GM23338 (cell line): Measurements from ENCODE around the gene NLRP7. TPM values are rescaled to one million over a fixed set of nuclear protein-coding genes. Genes with fewer than 3 reads are reported as not detected.

ENCODE experiments used
- ATAC-seq: fragments of 200-7000 bp; cut with Tn5 transposase; 3 replicates; pipeline ENCODE4 v1.9.1; 2020
- DNase-seq: peaks from one replicate; pipeline ENCODE4 v3.0.0-alpha.2; 2015; ENCODE audit warnings: low spot score
- H2AFZ ChIP-seq: fragments of 200-600 bp; sonication (generic); 2 replicates; pipeline ENCODE4 v1.8.0; 2016; ENCODE audit warnings: antibody characterized with exemption, mild to moderate bottlenecking, moderate library complexity
- H3F3A ChIP-seq: fragments of 200-600 bp; sonication (generic); replicated peaks from 2 replicates; pipeline ENCODE4 v1.8.0; 2017; ENCODE audit warnings: antibody characterized with exemption, mixed run types, low read depth
- H3K27ac ChIP-seq: fragments of 200-600 bp; sonication (generic); 2 replicates; pipeline ENCODE4 v1.6.1; 2016; ENCODE audit warnings: low read depth
- H3K27me3 ChIP-seq: fragments of 200-600 bp; sonication (generic); 2 replicates; pipeline ENCODE4 v1.8.0; 2016; ENCODE audit warnings: mild to moderate bottlenecking, mixed run types, moderate library complexity; ENCODE audit not compliant: insufficient read depth
- H3K36me3 ChIP-seq: fragments of 200-600 bp; sonication (generic); 2 replicates; pipeline ENCODE4 v1.8.0; 2016; ENCODE audit warnings: mild to moderate bottlenecking; ENCODE audit not compliant: insufficient read depth
- H3K4me1 ChIP-seq: fragments of 200-600 bp; sonication (generic); 2 replicates; pipeline ENCODE4 v1.8.0; 2016; ENCODE audit warnings: mild to moderate bottlenecking, moderate library complexity; ENCODE audit not compliant: insufficient read depth
- H3K4me2 ChIP-seq: fragments of 200-600 bp; sonication (generic); 2 replicates; pipeline ENCODE4 v1.7.1; 2017; ENCODE audit warnings: mixed run types
- H3K4me3 ChIP-seq: fragments of 200-600 bp; sonication (generic); 2 replicates; pipeline ENCODE4 v1.6.1; 2016; ENCODE audit warnings: mixed run types
- H3K79me2 ChIP-seq: fragments of 200-600 bp; sonication (generic); replicated peaks from 2 replicates; pipeline ENCODE4 v1.8.0; 2017; ENCODE audit warnings: mild to moderate bottlenecking; ENCODE audit not compliant: insufficient read depth
- H3K9me2 ChIP-seq: fragments of 200-600 bp; sonication (generic); 2 replicates; pipeline ENCODE4 v1.8.0; 2017; ENCODE audit not compliant: insufficient read depth
- H4K20me1 ChIP-seq: fragments of 200-600 bp; sonication (generic); replicated peaks from 2 replicates; pipeline ENCODE4 v1.8.0; 2017; ENCODE audit warnings: mild to moderate bottlenecking; ENCODE audit not compliant: insufficient read depth
- H3K27ac Mint-ChIP-seq: 2 replicates; pipeline ENCODE4 v1.8.0; 2020; ENCODE audit warnings: inconsistent platforms, mild to moderate bottlenecking, moderate library complexity, mixed read lengths
- H3K27me3 Mint-ChIP-seq: 3 replicates; pipeline ENCODE4 v1.8.0; 2022; ENCODE audit warnings: low read depth, mild to moderate bottlenecking, moderate library complexity, mixed read lengths, inconsistent platforms; ENCODE audit not compliant: insufficient read depth, poor library complexity
- H3K36me3 Mint-ChIP-seq: 3 replicates; pipeline ENCODE4 v1.8.0; 2021; ENCODE audit warnings: low read depth, mild to moderate bottlenecking, inconsistent platforms, moderate library complexity, mixed read lengths
- H3K4me1 Mint-ChIP-seq: 3 replicates; pipeline ENCODE4 v1.8.0; 2020; ENCODE audit warnings: mild to moderate bottlenecking, inconsistent platforms, mixed read lengths
- H3K4me3 Mint-ChIP-seq: 3 replicates; pipeline ENCODE4 v1.8.0; 2021; ENCODE audit warnings: moderate library complexity, mild to moderate bottlenecking, inconsistent platforms, mixed read lengths
- H3K9me3 Mint-ChIP-seq: 3 replicates; pipeline ENCODE4 v1.8.0; 2020; ENCODE audit warnings: moderate library complexity, mild to moderate bottlenecking, inconsistent platforms, mixed read lengths
- CTCF ChIP-seq, 2 experiments: fragments of 200-600 bp in 1 of 2; sonication (generic) in 1 of 2; conservative IDR thresholded peaks; 2 replicates each; pipeline versions ENCODE4 v1.5.1 to v1.6.1; 2016 to 2017; ENCODE audit warnings: antibody characterized with exemption in 2 of 2, low read depth in 2 of 2, mild to moderate bottlenecking in 2 of 2, moderate library complexity in 1 of 2
- EZH2 ChIP-seq: fragments of 200-600 bp; sonication (generic); IDR thresholded peaks from one replicate; pipeline ENCODE4 v1.8.0; 2017; ENCODE audit warnings: antibody characterized with exemption, mild to moderate bottlenecking, low read depth; ENCODE audit not compliant: unreplicated experiment
- EZH2phosphoT487 ChIP-seq: fragments of 200-600 bp; sonication (generic); IDR thresholded peaks from one replicate; pipeline ENCODE4 v1.8.1; 2018; ENCODE audit warnings: antibody characterized with exemption; ENCODE audit not compliant: unreplicated experiment
- JUNB ChIP-seq: IDR thresholded peaks from one replicate; pipeline ENCODE4 v1.6.1; 2016; ENCODE audit warnings: antibody characterized with exemption; ENCODE audit not compliant: unreplicated experiment
- STAT1 ChIP-seq: IDR thresholded peaks from one replicate; pipeline ENCODE4 v1.6.1; 2016; ENCODE audit warnings: antibody characterized with exemption; ENCODE audit not compliant: unreplicated experiment
- ZNF114 ChIP-seq: fragments of 250-450 bp; sonication (Bioruptor Pico); IDR thresholded peaks from 2 replicates; pipeline ENCODE4 v1.5.0; 2020; ENCODE audit warnings: mild to moderate bottlenecking, moderate library complexity
- ZNF331 ChIP-seq: fragments of 250-450 bp; sonication (Bioruptor Pico); IDR thresholded peaks from 2 replicates; pipeline ENCODE4 v1.5.0; 2020; ENCODE audit warnings: low read depth, mild to moderate bottlenecking, moderate library complexity
- ZNF462 ChIP-seq: fragments of 250-450 bp; sonication (Bioruptor Pico); IDR thresholded peaks from 2 replicates; pipeline ENCODE4 v1.5.0; 2020; ENCODE audit warnings: mild to moderate bottlenecking, moderate library complexity
- polyA plus RNA-seq: library from polyadenylated mRNA; unstranded; fragments of >200 nt; fragmentation: Nextera tagmentation; extraction: Ambion mirVana; gene quantifications from 2 replicates; pipeline ENCODE4 v1.2.1, GENCODE V29; 2016
- total RNA-seq: library from RNA; depleted of rRNA; stranded (reverse); fragments of >200 nt; shearing (Covaris generic); gene quantifications from 2 replicates; pipeline ENCODE4 v1.2.3, GENCODE V29; 2014
- TF ChIP-seq, protein P1 (sequence below): IDR thresholded peaks from one replicate; pipeline ENCODE4 v1.6.1; 2018; ENCODE audit warnings: antibody characterized with exemption; ENCODE audit not compliant: unreplicated experiment

The NLRP7 gene
- total and polyA plus RNA-seq, 2 experiments from 2014 or later = 1.2 to 2.2 TPM

DNA sequence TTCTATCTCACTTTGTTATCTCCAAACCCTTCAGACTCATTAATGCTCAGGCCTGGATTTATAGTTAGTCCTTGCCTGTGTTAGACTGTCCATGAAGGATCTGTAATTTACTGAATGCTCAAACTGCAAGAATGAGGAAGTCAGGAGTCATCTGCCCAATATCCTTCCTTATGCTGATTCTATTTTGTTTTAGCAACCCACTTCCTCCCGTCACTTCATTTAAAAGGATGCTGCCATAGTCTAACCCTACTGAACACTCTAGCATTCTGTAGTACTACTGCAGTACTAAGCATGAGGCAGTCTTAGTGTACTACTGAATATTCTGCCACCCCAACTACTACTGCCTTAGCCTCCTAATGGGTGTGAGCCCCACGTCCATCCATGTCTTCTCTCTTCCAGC is 71.8 kb downstream of the NLRP7 start (continued):
- no peak for TF ChIP-seq ZNF331 (CRISPR knock-in tag)
- no peak for TF ChIP-seq ZNF114 (CRISPR knock-in tag)
- TF ChIP-seq, protein P1, sequence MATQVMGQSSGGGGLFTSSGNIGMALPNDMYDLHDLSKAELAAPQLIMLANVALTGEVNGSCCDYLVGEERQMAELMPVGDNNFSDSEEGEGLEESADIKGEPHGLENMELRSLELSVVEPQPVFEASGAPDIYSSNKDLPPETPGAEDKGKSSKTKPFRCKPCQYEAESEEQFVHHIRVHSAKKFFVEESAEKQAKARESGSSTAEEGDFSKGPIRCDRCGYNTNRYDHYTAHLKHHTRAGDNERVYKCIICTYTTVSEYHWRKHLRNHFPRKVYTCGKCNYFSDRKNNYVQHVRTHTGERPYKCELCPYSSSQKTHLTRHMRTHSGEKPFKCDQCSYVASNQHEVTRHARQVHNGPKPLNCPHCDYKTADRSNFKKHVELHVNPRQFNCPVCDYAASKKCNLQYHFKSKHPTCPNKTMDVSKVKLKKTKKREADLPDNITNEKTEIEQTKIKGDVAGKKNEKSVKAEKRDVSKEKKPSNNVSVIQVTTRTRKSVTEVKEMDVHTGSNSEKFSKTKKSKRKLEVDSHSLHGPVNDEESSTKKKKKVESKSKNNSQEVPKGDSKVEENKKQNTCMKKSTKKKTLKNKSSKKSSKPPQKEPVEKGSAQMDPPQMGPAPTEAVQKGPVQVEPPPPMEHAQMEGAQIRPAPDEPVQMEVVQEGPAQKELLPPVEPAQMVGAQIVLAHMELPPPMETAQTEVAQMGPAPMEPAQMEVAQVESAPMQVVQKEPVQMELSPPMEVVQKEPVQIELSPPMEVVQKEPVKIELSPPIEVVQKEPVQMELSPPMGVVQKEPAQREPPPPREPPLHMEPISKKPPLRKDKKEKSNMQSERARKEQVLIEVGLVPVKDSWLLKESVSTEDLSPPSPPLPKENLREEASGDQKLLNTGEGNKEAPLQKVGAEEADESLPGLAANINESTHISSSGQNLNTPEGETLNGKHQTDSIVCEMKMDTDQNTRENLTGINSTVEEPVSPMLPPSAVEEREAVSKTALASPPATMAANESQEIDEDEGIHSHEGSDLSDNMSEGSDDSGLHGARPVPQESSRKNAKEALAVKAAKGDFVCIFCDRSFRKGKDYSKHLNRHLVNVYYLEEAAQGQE = no peak
- no peak for TF ChIP-seq EZH2phosphoT487
- TF ChIP-seq EZH2 = no peak

GRCh38 chr19:54873990-54874389 is 73.3 kb downstream of the NLRP7 start, which contains the start of gene FCAR:
FCAR (plus strand) TSS chr19:54874235; CDS start chr19:54874290, 55 bp downstream.
- no peaks in the 10 kb centered on the region for H3K4me1 Mint-ChIP-seq
- H3K4me3 ChIP-seq = no peak within 1 kb of the TSS
- no peak within 1 kb of the TSS for H3K4me2 ChIP-seq
- DNase-seq (no peak), ATAC-seq (no peak)
- H3K27me3 Mint-ChIP-seq = no peaks in the 10 kb centered on the region
- H2AFZ ChIP-seq = no peak within 1 kb of the TSS
- H3K9me3 Mint-ChIP-seq = peaks cover 76% of the 10 kb centered on the region
- H3K27me3 ChIP-seq = no peaks in the 10 kb centered on the region
- no peaks in the 10 kb centered on the region for H3K36me3 ChIP-seq
- H3K27ac ChIP-seq = no peak within 1 kb of the TSS
- H3K9me2 ChIP-seq = no peaks in the 10 kb centered on the region
- no peaks in the 10 kb centered on the region for H3K79me2 ChIP-seq
- no peaks in the 10 kb centered on the region; the same call in 1 of the 2 replicates for H3F3A ChIP-seq
- H3K4me1 ChIP-seq = peaks cover 22% of the 10 kb centered on the region
- H3K27ac Mint-ChIP-seq = no peak within 1 kb of the TSS
- H3K4me3 Mint-ChIP-seq = no peak within 1 kb of the TSS
- peaks cover 10% of the 10 kb centered on the region; the same call in 1 of the 3 replicates for H3K36me3 Mint-ChIP-seq
- H4K20me1 ChIP-seq = no peaks in the 10 kb centered on the region
- TF ChIP-seq ZNF462 (CRISPR knock-in tag) (no peak), ZNF114 (CRISPR knock-in tag) (no peak), JUNB (no peak), CTCF (conservative IDR thresholded peaks at IDR 0.05; ENCODE audit: low read depth in 2 of 2) (no peak), STAT1 (no peak), ZNF331 (CRISPR knock-in tag) (no peak), EZH2 (no peak)
- TF ChIP-seq, protein P1 = no peak
